K562 (cell line): ENCODE results near the gene YAP1. TPM values are rescaled to one million over a fixed set of nuclear protein-coding genes. Genes with fewer than 3 reads are reported as not detected.

Experiments used
- ATAC-seq: fragments of 200-7000 bp; cut with Tn5 transposase; 3 replicates; pipeline ENCODE4 v1.9.1; 2020; ENCODE audit warnings: moderate library complexity
- BruUV-seq: library from RNA; stranded (reverse); fragments of 400-500 nt; replicated peaks from 2 replicates; lab custom pipeline; 2021; lab: Mats Ljungman, UMichigan
- CTCF ChIA-PET: fragments of 300-600 bp; formaldehyde crosslinking; extraction: SDS; loops from one replicate; lab custom pipeline; 2021; ENCODE audit warnings: low intra/inter-chr PET ratio; lab: Yijun Ruan, JAX
- POLR2A ChIA-PET: fragments of 300-600, 350-650 bp; sonication (Branson Sonifier 250); formaldehyde crosslinking; extraction: SDS; loops from one replicate; lab custom pipeline; 2021; ENCODE audit warnings: antibody characterized with exemption, inconsistent platforms; lab: Yijun Ruan, JAX
- DNase-seq, 4 experiments: peaks; one replicate each; pipeline versions ENCODE4 v3.0.0 to v3.0.0-alpha.2; 2011 to 2018; ENCODE audit warnings: low spot score in 3 of 4, mixed read lengths in 3 of 4; ENCODE audit errors: extremely low read depth in 1 of 4
- FAIRE-seq: peaks from 2 replicates; lab custom pipeline; 2011; peaks lifted over from hg19 to GRCh38; lab: Jason Lieb, UNC
- H2AFZ ChIP-seq: 2 replicates; pipeline ENCODE4 v1.6.0; 2011; ENCODE audit warnings: low read depth, low read length, control low read depth, inconsistent platforms
- H3K27ac ChIP-seq: fragments of 200-600 bp; 3 replicates; pipeline ENCODE4 v1.8.0; 2011; ENCODE audit warnings: low read depth, mild to moderate bottlenecking, control low read depth, inconsistent platforms, low read length, moderate library complexity, mixed read lengths; ENCODE audit errors: extremely low read depth
- H3K27me3 ChIP-seq, 2 experiments: fragments of 300-600 bp in 1 of 2; 2 replicates in 1 of 2; 3 replicates in 1 of 2; pipeline versions ENCODE4 v1.6.0 to v1.8.0; 2011; ENCODE audit warnings: inconsistent platforms in 2 of 2, low read length in 2 of 2, mild to moderate bottlenecking in 1 of 2, mixed read lengths in 1 of 2, moderate library complexity in 1 of 2; ENCODE audit not compliant: control insufficient read depth in 2 of 2, insufficient read depth in 2 of 2
- H3K36me3 ChIP-seq: fragments of 300-600 bp; 3 replicates; pipeline ENCODE4 v1.8.0; 2011; ENCODE audit warnings: mild to moderate bottlenecking, low read length, inconsistent platforms; ENCODE audit not compliant: control insufficient read depth, insufficient read depth
- H3K4me1 ChIP-seq, 2 experiments: fragments of 200-600 bp in 1 of 2; replicated peaks in 1 of 2; 2 replicates in 1 of 2; 3 replicates in 1 of 2; pipeline versions ENCODE4 v1.5.1 to v1.8.0; 2011; ENCODE audit warnings: inconsistent platforms in 2 of 2, low read length in 2 of 2, mild to moderate bottlenecking in 1 of 2, mixed read lengths in 1 of 2, moderate library complexity in 1 of 2; ENCODE audit not compliant: control insufficient read depth in 2 of 2, insufficient read depth in 2 of 2
- H3K4me2 ChIP-seq: 2 replicates; pipeline ENCODE4 v1.6.1; 2011; ENCODE audit warnings: low read length, control low read depth, inconsistent platforms, mixed read lengths; ENCODE audit not compliant: insufficient read depth
- H3K4me3 ChIP-seq: fragments of 200-600 bp; sonication (generic), shearing (Covaris generic); 2 replicates; pipeline ENCODE4 v1.5.1; 2016; ENCODE audit warnings: control low read depth, inconsistent platforms
- H3K79me2 ChIP-seq: fragments of 200-600 bp; 3 replicates; pipeline ENCODE4 v1.8.0; 2011; ENCODE audit warnings: low read length, inconsistent platforms; ENCODE audit not compliant: control insufficient read depth, insufficient read depth
- H3K9ac ChIP-seq, 2 experiments: 2 replicates each; pipeline versions ENCODE4 v1.6.0 to v1.6.1; 2011; ENCODE audit warnings: low read depth in 2 of 2, low read length in 2 of 2, control low read depth in 1 of 2, inconsistent platforms in 1 of 2, mild to moderate bottlenecking in 1 of 2, mixed read lengths in 1 of 2; ENCODE audit not compliant: insufficient read depth in 1 of 2
- H3K9me1 ChIP-seq: one replicate; pipeline ENCODE4 v1.6.0; 2011; ENCODE audit warnings: inconsistent platforms, mild to moderate bottlenecking, low read length, moderate library complexity; ENCODE audit not compliant: control insufficient read depth, insufficient read depth
- H3K9me3 ChIP-seq: replicated peaks from 2 replicates; pipeline ENCODE4 v1.5.1; 2011; ENCODE audit warnings: low read depth, low read length, inconsistent platforms; ENCODE audit not compliant: control insufficient read depth, insufficient read depth
- H4K20me1 ChIP-seq: replicated peaks from 2 replicates; pipeline ENCODE4 v1.6.1; 2011; ENCODE audit warnings: low read length, inconsistent platforms, mixed read lengths; ENCODE audit not compliant: control insufficient read depth, insufficient read depth
- BCLAF1 ChIP-seq, 2 experiments: fragments of 450-650 bp in 1 of 2; IDR thresholded peaks; 2 replicates each; pipeline ENCODE4 v1.6.1; 2011 to 2017; ENCODE audit warnings: low read depth in 2 of 2, antibody characterized with exemption in 1 of 2, borderline replicate concordance in 1 of 2, low read length in 1 of 2, mild to moderate bottlenecking in 1 of 2, mixed read lengths in 1 of 2; ENCODE audit not compliant: control insufficient read depth in 1 of 2
- CBFA2T3 ChIP-seq: fragments of 450-650 bp; IDR thresholded peaks from 2 replicates; pipeline ENCODE4 v1.6.1; 2017
- KHSRP ChIP-seq: fragments of 450-650 bp; IDR thresholded peaks from 2 replicates; pipeline ENCODE4 v1.6.1; 2017
- SRF ChIP-seq, 2 experiments: fragments of 250-450, 450-650 bp in 1 of 2; sonication (Bioruptor Pico) in 1 of 2; sonication (generic) in 1 of 2; formaldehyde crosslinking; IDR thresholded peaks; 2 replicates each; pipeline versions ENCODE4 v1.5.0 to v1.5.1; 2020 to 2022; ENCODE audit warnings: mild to moderate bottlenecking in 1 of 2, missing genetic modification reagents in 1 of 2
- WGBS: fragments of 100-300 bp; shearing (Covaris generic); methylation state at CpG from one replicate; pipeline ENCODE4 v1.1.6; 2016; ENCODE audit warnings: low coverage, mixed read lengths; ENCODE audit not compliant: insufficient coverage; ENCODE audit errors: missing lambda C conversion rate; 5-methylcytosine and 5-hydroxymethylcytosine counted together
- in situ Hi-C: fragments of 300-500 bp; cut with MboI; formaldehyde crosslinking; loops from 4 replicates; pipeline ENCODE4 v1.15.0; 2018; ENCODE audit warnings: inconsistent platforms, mixed read lengths
- intact Hi-C: fragments of 100-400 bp; cut with micrococcal nuclease; formaldehyde crosslinking; loops from 2 replicates; pipeline ENCODE4 v1.14.2; 2022
- polyA plus RNA-seq, 8 experiments: library from polyadenylated mRNA; depleted of rRNA in 4 of 8; stranded (reverse) in 5 of 8; unstranded in 3 of 8; fragments of >200 nt; fragmentation: Nextera tagmentation in 2 of 8; fragmentation: Illumina TruSeq in 1 of 8; extraction: Ambion mirVana in 2 of 8; extraction: Trizol in 1 of 8; gene quantifications; 2 replicates each; pipeline versions ENCODE4 v1.2.1 to v1.2.3, GENCODE V29; 2011 to 2014; ENCODE audit warnings: inconsistent platforms in 1 of 8, missing spikeins in 1 of 8
- total RNA-seq, 7 experiments: library from RNA; depleted of rRNA in 6 of 7; stranded (reverse); fragments of >200 nt in 6 of 7; fragmentation: Illumina TruSeq in 2 of 7; extraction: Trizol in 2 of 7; gene quantifications; 2 replicates each; pipeline versions ENCODE4 v1.2.1 to v1.2.3, GENCODE V29; 2011 to 2021; ENCODE audit warnings: low replicate concordance in 1 of 7

Gene YAP1
- total and polyA plus RNA-seq, 9 of the 15 experiments (the other 6 are each of a cell fraction or from before 2014, with no cell fraction given) = 0.18 TPM; not detected in 8

- Histone ChIP-seq H3K9me3 (no peaks in the 10 kb centered on the region), H3K79me2 (no peaks in the 10 kb centered on the region), H3K27me3 (no peaks in the 10 kb centered on the region), H3K36me3 (no peaks in the 10 kb centered on the region), H3K27ac (no peak overlapping the region), H3K9me1 (no peaks in the 10 kb centered on the region), H3K9ac (no peak overlapping the region), H2AFZ (no peak overlapping the region), H3K4me2 (no peak overlapping the region), H4K20me1 (no peaks in the 10 kb centered on the region), H3K4me3 (no peak overlapping the region), H3K4me1 (no peaks in the 10 kb centered on the region)
- intact Hi-C loops = no loop called here
- BruUV-seq = no TSS peak
- FAIRE-seq (no peak), DNase-seq (no peak), ATAC-seq (no peak)
- CTCF ChIA-PET = no interaction called here
- in situ Hi-C loops = no loop called here
- TF ChIP-seq CBFA2T3 (no peak), SRF (CRISPR knock-in tag; IDR thresholded peaks at IDR 0.05) (no peak), BCLAF1 (IDR thresholded peaks at IDR 0.05; ENCODE audit: borderline replicate concordance in 1 of 2, control insufficient read depth in 1 of 2, low read depth in 2 of 2, low read length in 1 of 2) (no peak), KHSRP (no peak)
- WGBS = 0% methylated on average over 2 of the region's 2 CpGs
- POLR2A ChIA-PET = no interaction called here
Measured at GRCh38 chr11:102197670-102198139, 87.5 kb downstream of the YAP1 start.
